ENCODE results near the gene BPIFB6. TPM values are rescaled to one million over a fixed set of nuclear protein-coding genes. Genes with fewer than 3 reads are reported as not detected.

BPIFB6 gene
- total and polyA plus RNA-seq, 4 donors = not detected

DNA sequence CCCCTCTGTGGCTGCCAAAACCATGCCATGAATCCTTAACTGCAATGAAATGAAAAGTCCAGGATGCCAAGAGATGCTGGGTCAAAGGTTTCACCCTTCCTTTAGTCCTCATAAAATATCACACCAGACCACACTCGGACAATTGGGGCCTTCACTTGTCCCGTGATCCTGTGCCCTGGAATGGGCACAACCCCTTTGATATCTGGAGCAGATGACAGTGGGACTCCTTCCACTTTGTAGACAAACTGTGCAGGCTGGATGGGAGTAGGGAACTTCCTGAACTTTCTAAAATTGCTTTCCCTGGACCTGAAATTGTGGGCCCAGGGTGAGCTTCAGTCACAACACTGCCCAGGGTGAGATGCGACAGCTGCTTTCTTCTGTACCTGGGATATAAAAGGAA, 9.6 kb upstream of the BPIFB6 start:
- Histone ChIP-seq H3K9me3 (ENCODE audit: control insufficient read depth in 4 of 4, low read length in 3 of 4) (no peaks in the 10 kb centered on the region), H3K4me1 (ENCODE audit: control insufficient read depth in 4 of 4, insufficient read depth in 4 of 4, low read length in 3 of 4) (no peaks in the 10 kb centered on the region), H3K36me3 (ENCODE audit: control insufficient read depth in 4 of 4, insufficient read depth in 3 of 4, low read depth in 1 of 4, low read length in 3 of 4) (no peaks in the 10 kb centered on the region), H3K27me3 (ENCODE audit: control insufficient read depth in 4 of 4, insufficient read depth in 4 of 4, low read length in 3 of 4) (peaks cover 0 to 2% (median 0%) of the 10 kb centered on the region in 4 donors), H3K27ac (ENCODE audit: low read depth in 1 of 2, low read length in 2 of 2) (no peak overlapping the region), H3K9ac (ENCODE audit: low read depth in 1 of 2, low read length in 2 of 2) (no peak overlapping the region), H3K4me3 (ENCODE audit: low read depth in 1 of 3, low read length in 3 of 3) (no peak overlapping the region)
- DNase-seq (ENCODE audit: low spot score) = no peak
- TF ChIP-seq ZBTB33 (IDR thresholded peaks at IDR 0.05) (no peak), FOXA1 (IDR thresholded peaks at IDR 0.05) (no peak), YY1 (IDR thresholded peaks at IDR 0.05) (no peak), HNF4A (conservative IDR thresholded peaks at IDR 0.05) (no peak), JUND (IDR thresholded peaks at IDR 0.05) (no peak), RXRA (IDR thresholded peaks at IDR 0.05) (no peak), FOXA2 (IDR thresholded peaks at IDR 0.05) (no peak), GABPA (IDR thresholded peaks at IDR 0.05 in 1 of 2, conservative IDR thresholded peaks at IDR 0.05 in 1 of 2) (no peak), CTCF (IDR thresholded peaks at IDR 0.05; ENCODE audit: low read depth, low read length, missing input control) (no peak), NR2F2 (IDR thresholded peaks at IDR 0.05) (no peak), TAF1 (conservative IDR thresholded peaks at IDR 0.05) (no peak), HNF4G (IDR thresholded peaks at IDR 0.05) (no peak), SP1 (IDR thresholded peaks at IDR 0.05) (no peak), EGR1 (IDR thresholded peaks at IDR 0.05; ENCODE audit: low read depth in 2 of 2) (no peak), RAD21 (IDR thresholded peaks at IDR 0.05) (no peak)
- TF ChIP-seq, protein P1, sequence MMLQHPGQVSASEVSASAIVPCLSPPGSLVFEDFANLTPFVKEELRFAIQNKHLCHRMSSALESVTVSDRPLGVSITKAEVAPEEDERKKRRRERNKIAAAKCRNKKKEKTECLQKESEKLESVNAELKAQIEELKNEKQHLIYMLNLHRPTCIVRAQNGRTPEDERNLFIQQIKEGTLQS (IDR thresholded peaks at IDR 0.05) = no peak
- TF ChIP-seq, protein P2, sequence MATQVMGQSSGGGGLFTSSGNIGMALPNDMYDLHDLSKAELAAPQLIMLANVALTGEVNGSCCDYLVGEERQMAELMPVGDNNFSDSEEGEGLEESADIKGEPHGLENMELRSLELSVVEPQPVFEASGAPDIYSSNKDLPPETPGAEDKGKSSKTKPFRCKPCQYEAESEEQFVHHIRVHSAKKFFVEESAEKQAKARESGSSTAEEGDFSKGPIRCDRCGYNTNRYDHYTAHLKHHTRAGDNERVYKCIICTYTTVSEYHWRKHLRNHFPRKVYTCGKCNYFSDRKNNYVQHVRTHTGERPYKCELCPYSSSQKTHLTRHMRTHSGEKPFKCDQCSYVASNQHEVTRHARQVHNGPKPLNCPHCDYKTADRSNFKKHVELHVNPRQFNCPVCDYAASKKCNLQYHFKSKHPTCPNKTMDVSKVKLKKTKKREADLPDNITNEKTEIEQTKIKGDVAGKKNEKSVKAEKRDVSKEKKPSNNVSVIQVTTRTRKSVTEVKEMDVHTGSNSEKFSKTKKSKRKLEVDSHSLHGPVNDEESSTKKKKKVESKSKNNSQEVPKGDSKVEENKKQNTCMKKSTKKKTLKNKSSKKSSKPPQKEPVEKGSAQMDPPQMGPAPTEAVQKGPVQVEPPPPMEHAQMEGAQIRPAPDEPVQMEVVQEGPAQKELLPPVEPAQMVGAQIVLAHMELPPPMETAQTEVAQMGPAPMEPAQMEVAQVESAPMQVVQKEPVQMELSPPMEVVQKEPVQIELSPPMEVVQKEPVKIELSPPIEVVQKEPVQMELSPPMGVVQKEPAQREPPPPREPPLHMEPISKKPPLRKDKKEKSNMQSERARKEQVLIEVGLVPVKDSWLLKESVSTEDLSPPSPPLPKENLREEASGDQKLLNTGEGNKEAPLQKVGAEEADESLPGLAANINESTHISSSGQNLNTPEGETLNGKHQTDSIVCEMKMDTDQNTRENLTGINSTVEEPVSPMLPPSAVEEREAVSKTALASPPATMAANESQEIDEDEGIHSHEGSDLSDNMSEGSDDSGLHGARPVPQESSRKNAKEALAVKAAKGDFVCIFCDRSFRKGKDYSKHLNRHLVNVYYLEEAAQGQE (IDR thresholded peaks at IDR 0.05) = no peak
- TF ChIP-seq, protein P3, sequence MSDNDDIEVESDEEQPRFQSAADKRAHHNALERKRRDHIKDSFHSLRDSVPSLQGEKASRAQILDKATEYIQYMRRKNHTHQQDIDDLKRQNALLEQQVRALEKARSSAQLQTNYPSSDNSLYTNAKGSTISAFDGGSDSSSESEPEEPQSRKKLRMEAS (IDR thresholded peaks at IDR 0.05) = no peak
- 81% methylated on average over 3 of the region's 3 CpGs for WGBS
